ENCODE results near the gene TEX35.
"Not testable (repeated sequence)": the region's sequence is repeated elsewhere in the genome, so short reads cannot be mapped to it uniquely, and the experiment has no call there.

TEX35 gene

GRCh38 chr1:178544531-178544930 lies 31.6 kb downstream of the TEX35 start:
- no peak for DNase-seq

GRCh38 chr1:178548108-178548507 lies 35.2 kb downstream of the TEX35 start:
- DNase-seq: no peak

DNA sequence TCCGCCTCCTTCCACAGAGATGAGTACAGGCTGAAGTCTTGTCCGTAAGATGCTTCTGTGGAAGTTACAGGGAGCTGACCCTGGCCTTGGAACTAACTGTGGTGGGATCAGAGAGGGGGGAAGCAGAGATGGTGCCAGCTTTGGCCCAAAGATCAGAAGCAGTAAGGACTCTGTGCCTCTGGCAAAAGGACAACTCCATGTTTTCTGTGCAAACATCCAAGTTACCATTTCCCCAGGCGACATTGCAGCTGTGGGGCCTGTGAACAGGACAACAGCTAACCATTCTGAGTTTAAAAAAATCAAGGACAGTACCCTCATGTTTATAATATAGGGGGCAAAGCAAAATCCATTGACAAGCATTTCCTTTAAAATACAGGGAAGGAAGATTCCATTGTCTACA lies 38.4 kb downstream of the TEX35 start:
- DNase-seq: no peak

DNA sequence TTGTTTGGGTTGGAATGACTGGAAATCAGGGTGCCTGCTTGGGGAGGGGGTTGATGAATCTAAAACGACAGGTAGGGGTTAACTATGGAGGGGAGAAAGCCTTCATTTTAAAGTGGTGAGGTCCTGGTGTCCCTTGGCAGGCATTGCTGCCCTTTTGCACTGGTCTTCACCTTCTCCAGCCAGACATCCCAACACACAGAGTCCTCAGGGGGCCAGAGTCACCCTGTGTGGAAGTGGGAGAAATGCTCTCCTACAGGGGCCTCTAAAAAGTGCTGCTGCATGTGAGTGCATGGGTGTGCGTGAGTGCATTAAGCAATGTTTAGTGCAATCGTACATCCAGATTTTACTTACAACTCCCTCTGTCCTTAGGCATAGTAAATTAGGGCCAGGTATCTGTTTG lies 39.0 kb downstream of the TEX35 start:
- no peak for DNase-seq

GRCh38 chr1:178552856-178553255 lies 39.9 kb downstream of the TEX35 start:
- DNase-seq: no peak

GRCh38 chr1:178554351-178554750 lies 41.4 kb downstream of the TEX35 start:
- DNase-seq: not testable (repeated sequence)

- DNase-seq: not testable (repeated sequence)
Measured at GRCh38 chr1:178555613-178556012, 42.7 kb downstream of the TEX35 start.

DNA sequence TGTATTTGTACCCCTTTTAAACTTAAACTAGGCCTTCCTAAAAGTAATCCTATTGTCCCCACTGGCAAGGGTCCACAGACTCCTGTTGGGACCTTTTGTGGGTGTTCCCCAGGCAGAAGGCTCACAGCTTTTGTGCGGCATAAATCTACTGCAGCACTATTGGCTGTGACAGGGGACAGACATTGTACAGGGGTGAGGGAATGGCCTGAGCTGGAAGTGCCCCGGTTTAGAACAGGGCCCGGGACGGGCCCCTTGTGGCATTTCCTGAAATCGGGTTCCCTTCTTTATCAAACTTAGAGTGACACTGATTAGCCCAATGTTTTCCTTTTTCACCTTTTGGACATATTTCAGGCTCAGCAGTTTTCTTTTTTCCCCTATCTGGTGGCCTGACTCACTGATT lies 45.9 kb downstream of the TEX35 start:
- DNase-seq: not testable (repeated sequence)

DNA sequence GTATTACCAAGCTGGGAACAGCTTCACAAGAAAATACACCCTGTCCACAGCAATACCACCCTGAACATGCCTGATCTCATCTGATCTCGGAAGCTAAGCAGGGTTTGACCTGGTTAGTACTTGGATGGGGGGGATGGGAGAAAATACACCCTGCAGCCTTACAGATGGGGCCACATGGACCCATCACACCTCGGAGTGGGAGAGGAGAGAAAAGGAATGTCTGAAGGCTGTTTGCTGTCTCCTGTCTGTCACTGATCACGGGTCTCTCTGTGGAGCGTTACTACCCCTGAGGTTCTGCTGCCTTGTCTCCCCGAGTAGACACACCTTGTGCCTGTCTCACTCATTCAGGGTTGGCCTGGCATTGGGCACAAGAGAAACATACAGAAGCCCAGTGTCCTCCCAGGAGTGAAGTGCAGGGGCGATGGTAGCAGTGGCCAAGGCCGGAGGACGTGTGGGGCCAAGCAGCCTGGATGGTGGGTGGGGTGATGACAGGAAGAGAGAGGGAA lies 48.0 kb downstream of the TEX35 start:
- DNase-seq: no peak

GRCh38 chr1:178563099-178563820 lies 50.4 kb downstream of the TEX35 start:
- DNase-seq: no peak

GRCh38 chr1:178564086-178564782 lies 51.3 kb downstream of the TEX35 start:
- no peak for DNase-seq

- no peak for DNase-seq
Measured at GRCh38 chr1:178564783-178565180, 51.9 kb downstream of the TEX35 start.

- DNase-seq: no peak
Measured at GRCh38 chr1:178565586-178565985, 52.7 kb downstream of the TEX35 start.

GRCh38 chr1:178566187-178566586 lies 53.3 kb downstream of the TEX35 start:
- DNase-seq: no peak

DNA sequence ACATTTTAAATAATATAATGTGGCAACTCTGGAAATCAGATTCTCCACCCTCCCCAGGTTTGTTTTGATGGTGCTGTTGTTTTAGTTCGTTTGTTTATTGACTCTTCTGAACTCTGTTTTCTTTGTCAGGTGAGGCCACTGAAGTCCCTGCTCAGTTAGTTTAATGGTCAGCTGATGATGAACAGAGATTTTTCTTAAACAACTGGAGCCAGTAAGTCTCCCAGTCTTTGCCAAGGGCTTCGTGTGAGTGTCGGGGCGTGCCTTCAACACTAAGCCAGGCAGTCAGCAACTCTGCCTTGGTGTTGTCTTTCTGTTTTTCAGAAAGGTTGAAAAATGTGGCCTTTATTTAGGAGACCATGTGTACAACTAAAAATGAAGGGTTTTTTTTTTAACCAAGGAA lies 58.9 kb downstream of the TEX35 start:
- no peak for DNase-seq

Measured in activated naive CD4-positive, alpha-beta T cell treated with Interleukin-2 at 50 U/mL for 16 hours (primary cell).